Stimulated activated naive CD4-positive, alpha-beta T cell (primary cell): ENCODE data around the gene AHCYL2.
"Not testable (repeated sequence)": the region's sequence is repeated elsewhere in the genome, so short reads cannot be mapped to it uniquely, and the experiment has no call there.

Experiments
- DNase-seq, 6 experiments: peaks; one replicate each; lab custom pipeline; 2025; lab: John Stamatoyannopoulos, UW

The AHCYL2 gene

DNA sequence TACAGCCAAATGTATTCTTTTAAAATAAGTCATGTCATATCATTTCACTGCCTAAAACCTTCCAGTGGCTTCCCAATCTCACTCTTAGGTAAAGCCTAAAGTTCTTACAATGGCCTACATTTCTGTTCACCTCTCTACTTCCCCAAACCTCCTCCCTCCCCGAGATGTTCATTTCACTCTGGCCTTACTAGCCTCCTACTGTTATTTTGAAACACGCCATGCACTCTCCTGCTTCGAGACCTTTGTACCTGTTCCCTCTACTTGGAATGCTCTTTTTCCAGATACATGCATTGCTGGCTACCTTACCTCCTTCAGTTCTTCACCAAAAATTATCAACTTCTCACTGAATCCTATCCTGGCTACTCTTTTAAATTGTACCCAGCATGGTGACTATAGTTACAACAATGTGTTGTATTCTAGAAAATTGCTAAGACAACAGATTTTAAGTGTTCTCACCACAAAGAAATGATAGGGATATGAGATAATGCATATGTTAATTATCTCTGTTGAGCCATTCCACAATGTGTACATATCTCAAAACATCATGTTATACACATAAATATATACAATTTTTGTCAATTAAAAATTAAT lies 158.8 kb downstream of the AHCYL2 start:
- DNase-seq: no peak

GRCh38 chr7:129385116-129385515 lies 160.3 kb downstream of the AHCYL2 start:
- no peak for DNase-seq

- no peak for DNase-seq
These were observed 160.8 kb downstream of the AHCYL2 start for GRCh38 chr7:129385598-129385997.

DNA sequence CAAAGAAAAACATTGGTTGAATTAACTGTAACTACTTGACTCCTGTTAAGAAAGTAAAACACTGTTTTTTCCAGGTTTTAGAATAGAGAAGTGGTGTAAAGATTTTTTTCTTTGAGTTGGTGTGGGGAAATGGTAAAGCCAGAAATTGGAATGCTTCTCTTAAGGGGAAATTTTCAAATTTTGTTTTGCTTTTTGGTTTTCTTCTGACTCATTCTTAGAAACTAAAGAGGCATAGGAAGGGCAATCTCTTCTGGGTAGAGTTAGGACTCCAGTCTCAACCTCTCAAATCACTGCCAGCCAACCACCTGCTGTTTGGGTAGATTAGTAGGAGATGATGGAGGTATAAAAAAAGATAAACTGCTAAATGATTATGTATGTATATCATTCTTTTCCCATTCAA lies 161.7 kb downstream of the AHCYL2 start:
- DNase-seq: no peak

DNA sequence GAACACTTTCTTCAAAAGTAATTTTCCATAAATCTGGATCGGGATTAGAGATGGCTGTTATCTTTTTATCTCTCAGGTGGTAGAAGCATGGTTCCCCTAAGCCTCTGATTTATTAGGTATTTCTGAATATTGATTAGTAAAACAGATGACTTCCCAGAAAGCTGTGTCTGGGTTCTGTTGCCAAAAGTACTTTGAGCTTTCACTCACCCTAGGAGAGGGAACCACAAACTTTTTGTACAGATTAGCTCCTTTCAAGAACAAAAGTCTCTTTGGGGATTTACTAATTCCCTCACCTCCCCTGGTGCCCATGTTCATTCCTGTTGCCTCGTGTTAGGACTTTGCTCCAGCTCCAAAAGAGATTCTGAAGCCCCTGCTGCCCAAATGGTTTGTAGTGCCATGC lies 162.7 kb downstream of the AHCYL2 start:
- no peak for DNase-seq

DNA sequence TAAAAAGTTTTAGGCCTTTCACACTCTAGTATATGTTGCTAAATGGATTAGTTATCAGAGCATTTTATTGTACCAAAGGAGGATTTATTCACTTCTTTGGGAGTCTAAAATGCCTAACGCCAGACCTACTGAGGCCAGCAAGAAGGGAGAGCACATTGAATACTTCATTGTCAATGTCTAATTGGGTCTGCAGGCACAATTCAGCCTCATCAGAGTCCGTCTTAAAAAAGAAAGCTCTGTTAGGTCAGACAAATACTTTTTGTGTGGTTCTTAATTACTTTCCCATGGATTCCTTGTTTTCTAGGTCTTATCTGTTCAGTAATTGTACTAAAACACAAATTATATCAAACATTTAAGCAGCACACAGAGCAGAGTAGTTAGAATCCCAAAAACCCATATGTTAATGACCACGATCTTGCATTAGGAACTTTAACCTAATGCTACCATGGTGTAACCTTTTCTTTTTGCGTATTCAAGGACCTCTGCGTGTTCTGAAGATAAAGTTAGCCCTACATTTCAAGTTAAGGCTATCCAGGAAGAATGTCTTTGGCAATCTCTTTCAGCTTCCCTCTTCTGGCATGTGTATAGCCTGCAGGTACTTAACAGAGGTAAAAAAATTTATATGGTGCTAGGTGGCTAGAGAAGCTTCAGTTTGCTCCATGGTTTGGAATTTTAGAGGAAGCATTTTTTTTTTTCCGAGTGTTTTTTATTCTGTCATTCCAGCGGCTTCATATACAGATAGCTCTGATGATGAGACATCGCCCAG lies 163.7 kb downstream of the AHCYL2 start:
- no peak for DNase-seq

- DNase-seq: no peak
These were observed 165.0 kb downstream of the AHCYL2 start for GRCh38 chr7:129389829-129390228.

DNA sequence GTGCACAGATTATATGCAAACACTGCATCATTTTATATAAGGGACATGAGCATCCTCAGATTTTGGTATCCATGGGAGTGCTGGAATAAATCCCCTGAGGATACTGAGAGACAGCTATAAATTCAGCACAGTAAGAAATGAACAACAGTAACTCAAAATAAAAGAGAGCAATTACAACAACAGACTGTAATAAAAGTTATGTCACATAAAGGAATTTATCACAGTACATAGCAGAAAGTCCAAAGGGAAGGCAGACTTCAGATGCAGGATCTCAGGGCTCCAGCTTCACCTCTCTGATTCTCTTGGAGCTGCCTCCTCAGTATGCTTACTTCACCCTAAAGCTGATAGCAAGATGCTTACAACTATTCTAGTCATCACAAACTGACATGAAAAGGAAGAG lies 165.5 kb downstream of the AHCYL2 start:
- no peak for DNase-seq

- DNase-seq: no peak
These were observed 166.8 kb downstream of the AHCYL2 start for GRCh38 chr7:129391546-129392171.

GRCh38 chr7:129393255-129393654 lies 168.4 kb downstream of the AHCYL2 start:
- DNase-seq: no peak

- no peak for DNase-seq
These were observed 169.3 kb downstream of the AHCYL2 start for GRCh38 chr7:129394101-129394500.

DNA sequence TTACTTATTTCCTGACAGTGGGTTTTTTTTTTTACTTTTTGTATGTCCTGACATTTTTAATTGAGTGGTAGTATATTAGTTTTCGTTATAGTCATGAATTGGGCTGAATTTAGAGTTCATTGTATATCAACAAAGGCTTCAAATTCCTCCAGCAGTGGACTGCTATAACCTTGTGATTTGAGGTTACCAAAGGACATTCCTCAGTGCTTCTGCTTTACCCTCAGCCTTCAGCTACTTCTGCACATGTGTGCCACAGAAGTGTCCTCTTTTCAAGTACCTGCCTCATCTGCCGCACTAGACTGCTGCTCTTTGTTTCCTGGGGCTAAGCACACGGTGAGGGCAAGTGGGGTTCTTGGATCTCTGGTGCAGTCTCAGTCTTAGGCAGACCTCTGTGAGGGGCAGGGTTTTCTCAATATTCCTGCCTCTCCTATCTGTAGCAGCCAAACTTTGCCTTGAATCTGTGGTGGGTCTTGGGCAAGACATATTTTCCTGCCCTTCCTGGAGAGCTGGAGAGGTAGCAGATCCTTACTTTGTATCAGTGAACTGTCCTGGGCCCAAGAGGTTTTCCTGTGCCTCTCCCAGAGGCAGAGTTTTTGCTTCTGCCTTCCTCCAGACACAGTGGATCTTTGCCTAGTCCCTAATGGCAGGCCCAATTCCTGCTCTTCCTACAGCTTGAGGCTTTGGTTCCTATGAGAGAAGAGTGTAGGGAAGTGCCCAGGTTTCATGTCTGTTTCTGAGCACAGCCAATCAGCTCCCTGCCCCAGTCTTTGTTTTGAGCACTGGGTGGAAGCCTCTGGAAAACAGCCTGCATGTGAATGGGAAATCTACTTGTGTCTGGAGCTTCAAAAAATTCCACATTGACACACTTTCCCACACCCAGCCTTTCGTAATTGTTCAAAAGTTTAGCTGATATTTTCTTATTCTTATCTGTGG lies 170.4 kb downstream of the AHCYL2 start:
- DNase-seq: no peak

- no peak for DNase-seq
These were observed 176.6 kb downstream of the AHCYL2 start for GRCh38 chr7:129401228-129401966.

GRCh38 chr7:129401967-129402860 lies 177.4 kb downstream of the AHCYL2 start:
- no peak for DNase-seq

DNA sequence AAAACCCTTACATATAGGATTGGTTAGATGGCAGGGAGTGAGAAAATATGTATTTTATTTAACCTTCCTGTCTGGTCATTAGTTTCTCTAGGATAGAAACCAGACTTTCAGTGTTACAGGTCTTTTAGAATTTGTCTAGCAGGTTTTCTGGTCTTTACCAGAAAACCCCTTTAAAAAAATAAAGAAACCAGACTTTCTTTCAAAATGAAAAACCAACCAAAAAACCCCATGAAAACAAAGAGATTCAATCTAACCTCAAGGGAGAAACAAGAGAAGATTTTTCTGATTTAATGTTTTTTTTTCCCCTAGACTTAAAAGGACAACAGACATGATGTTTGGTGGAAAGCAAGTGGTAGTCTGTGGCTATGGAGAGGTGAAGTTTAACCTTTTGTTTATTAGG lies 180.7 kb downstream of the AHCYL2 start:
- no peak for DNase-seq

DNA sequence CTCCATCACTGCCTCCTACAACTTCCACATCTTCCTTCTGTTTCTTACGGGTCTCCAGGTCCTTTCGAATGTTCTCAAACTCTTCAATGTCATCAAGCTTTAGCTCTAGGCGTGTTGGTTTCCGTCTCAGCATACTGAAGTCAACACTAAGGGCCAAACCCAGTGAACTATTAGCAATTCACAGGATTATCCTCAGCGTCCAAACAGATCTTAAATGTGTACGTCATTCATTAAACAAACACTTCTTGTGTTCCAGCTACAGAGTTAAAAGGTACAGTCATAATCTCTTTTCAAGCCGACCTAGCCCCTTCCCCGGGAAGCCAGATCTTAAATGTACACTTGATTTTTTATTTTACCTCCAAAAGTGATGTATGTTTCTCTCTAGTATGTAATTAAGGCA lies 185.4 kb downstream of the AHCYL2 start:
- DNase-seq: not testable (repeated sequence)

GRCh38 chr7:129412501-129412900 lies 187.7 kb downstream of the AHCYL2 start:
- DNase-seq: no peak

- DNase-seq: no peak
These were observed 192.2 kb downstream of the AHCYL2 start for GRCh38 chr7:129417073-129417472.

- no peak for DNase-seq
These were observed 197.0 kb downstream of the AHCYL2 start for GRCh38 chr7:129421717-129422250.

DNA sequence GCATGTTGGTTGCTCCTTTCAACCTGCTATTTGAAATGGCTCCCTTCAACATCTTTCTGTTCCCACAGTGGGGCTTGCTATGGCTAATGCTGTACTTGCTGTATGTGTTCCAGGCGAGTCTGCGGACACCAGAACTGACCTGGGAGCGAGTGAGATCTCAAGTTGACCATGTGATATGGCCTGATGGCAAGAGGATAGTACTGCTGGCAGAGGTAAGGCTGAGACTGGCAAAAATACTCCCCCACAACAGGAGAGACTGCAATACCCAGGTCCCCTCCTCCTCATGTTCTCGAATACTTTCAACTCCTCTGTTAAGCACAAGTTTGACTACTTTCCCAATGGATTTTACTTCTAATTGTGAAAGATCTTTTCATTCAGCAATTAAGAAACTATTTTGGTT lies 197.9 kb downstream of the AHCYL2 start:
- no peak for DNase-seq
